AG09319 (cell line): ENCODE results near the gene RGS18.

Source experiments
- DNase-seq: peaks from one replicate; pipeline ENCODE4 v3.0.0-alpha.2; 2010; ENCODE audit warnings: low read depth; ENCODE audit errors: extremely low read depth
- TF ChIP-seq, protein P1 (sequence below): IDR thresholded peaks from 2 replicates; pipeline ENCODE4 v1.5.1; 2011; ENCODE audit warnings: low read depth, mild to moderate bottlenecking, inconsistent platforms, low read length, moderate library complexity

RGS18 gene

DNA sequence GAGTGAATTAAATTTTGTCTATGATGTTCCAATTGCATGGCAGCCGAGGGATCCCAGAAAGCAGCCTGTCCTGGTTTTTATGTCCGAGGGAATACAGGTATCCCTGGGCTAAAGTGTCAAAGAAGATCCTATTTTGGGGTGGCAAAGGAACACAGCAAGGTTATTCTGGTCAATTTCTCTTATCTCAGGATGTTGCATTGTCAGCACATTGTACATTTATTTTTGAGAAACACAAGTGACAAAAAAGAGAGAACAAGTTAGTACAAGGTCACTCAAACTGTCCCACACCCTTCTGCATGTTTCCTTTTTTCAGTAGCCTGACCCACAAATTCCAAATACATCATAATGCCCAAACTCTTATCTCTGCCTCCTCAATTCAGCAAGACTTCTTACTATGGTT, 17.7 kb downstream of the RGS18 start:
- TF ChIP-seq, protein P1, sequence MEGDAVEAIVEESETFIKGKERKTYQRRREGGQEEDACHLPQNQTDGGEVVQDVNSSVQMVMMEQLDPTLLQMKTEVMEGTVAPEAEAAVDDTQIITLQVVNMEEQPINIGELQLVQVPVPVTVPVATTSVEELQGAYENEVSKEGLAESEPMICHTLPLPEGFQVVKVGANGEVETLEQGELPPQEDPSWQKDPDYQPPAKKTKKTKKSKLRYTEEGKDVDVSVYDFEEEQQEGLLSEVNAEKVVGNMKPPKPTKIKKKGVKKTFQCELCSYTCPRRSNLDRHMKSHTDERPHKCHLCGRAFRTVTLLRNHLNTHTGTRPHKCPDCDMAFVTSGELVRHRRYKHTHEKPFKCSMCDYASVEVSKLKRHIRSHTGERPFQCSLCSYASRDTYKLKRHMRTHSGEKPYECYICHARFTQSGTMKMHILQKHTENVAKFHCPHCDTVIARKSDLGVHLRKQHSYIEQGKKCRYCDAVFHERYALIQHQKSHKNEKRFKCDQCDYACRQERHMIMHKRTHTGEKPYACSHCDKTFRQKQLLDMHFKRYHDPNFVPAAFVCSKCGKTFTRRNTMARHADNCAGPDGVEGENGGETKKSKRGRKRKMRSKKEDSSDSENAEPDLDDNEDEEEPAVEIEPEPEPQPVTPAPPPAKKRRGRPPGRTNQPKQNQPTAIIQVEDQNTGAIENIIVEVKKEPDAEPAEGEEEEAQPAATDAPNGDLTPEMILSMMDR: no peak
- DNase-seq: no peak

DNA sequence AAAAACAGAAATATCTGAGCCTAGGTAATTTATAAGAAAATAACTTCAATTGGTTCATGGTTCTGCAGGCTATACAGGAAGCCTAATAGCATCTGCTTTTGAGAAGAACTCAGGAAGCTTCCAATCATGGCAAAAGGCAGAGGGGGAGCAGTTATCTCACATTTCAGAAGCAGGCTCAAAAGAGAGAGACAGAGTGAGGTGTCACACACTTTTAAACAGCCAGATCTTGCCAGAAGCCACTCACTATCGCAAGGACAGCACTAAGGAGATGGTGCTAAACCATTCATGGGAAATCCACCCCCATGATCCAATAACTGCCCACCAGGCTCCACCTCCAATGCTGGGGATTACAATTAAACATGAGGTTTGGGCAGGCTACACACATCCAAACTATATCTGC, 25.5 kb downstream of the RGS18 start:
- TF ChIP-seq, protein P1: no peak
- no peak for DNase-seq

DNA sequence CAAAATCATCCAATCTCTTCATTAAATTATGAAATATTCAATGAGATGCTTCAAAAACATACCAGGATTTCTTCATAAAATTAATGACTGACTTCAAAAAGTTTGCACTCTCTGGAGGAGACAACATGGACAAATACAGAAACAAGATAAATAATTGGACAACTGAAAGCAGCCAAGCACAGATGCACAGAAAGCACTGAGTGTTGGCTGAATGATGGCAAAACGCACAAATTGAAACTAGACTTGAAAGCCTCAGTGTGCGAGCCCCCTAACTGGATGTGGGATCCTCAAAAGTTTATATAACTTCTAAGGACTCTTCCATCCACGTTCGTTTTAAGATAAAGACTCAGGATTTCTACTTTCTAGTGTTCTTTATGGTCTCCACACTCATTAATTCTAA, 27.9 kb downstream of the RGS18 start:
- TF ChIP-seq, protein P1: no peak
- DNase-seq: no peak

DNA sequence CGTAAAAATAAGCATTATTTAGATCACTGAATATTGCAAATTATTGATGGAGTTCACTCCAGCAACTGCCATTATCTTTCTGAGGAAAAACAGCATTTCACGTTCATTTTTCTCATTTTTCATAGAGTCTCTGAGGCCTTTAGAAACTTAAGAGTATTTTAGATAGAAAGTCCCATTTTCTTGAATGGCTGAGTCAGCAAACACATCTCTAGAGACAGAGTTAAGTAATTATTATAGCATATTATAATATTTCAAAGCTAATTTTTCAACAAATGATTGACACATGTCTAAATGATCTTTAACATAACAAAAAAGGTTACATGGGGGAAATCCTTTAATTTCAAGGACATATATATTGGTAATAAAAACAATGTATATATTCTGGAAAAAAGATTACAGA, 31.8 kb downstream of the RGS18 start:
- TF ChIP-seq, protein P1: no peak
- no peak for DNase-seq

DNA sequence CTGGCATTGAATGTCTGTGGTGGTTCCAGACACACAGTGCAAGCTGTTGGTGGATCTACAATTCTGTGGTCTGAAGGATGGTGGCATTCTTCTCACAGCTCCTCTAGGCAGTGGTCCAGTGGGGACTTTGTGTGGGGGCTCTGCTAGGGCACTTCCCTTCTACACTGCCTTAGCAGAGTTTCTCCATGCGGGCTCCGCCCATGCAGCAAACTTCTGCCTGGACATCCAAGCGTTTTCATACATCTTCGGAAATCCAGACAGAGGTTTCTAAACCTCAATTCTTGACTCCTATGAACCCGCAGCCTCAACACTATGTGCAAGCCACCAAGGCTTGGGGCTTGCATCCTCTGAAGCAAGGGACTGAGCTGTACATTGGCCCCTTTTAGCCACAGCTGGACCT, 43.0 kb downstream of the RGS18 start:
- TF ChIP-seq, protein P1: no peak
- no peak for DNase-seq

DNA sequence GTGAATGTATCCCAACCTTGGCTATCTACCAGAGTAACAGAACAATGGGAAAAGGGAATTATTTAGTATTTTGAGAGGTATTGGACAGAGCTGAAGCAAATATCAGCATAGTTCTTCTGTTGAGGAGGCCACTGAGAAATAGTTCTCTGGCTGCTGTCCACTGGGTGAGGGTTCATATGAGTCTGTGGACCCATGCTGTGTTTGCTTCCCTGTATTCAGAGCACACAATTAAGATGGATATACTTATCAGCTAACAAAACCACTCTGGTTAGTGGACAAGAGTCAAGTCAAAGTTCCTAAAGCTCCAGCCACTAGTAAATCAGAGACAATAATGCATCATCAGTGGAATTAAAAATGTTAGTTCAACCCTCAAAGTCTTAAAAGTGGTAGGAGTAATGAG, 66.1 kb downstream of the RGS18 start:
- TF ChIP-seq, protein P1: no peak
- DNase-seq: no peak

DNA sequence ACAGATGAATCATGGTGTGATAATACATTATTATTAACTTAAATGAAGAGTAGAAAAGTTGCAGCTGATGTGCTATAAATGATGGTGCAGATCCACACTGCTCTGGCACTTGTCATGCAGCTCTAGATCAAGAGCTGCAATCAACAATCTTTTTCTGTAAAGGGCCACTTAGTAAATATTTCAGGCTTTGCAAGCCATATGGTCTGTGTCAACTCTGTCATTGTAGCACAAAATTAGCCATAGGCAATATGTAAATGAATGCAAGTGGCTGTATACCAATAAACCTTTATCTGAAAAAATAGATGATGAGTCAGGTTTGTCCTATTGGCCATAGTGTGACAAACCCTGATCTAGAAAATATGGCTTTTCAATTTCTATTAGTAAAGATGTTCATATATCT, 66.6 kb downstream of the RGS18 start:
- DNase-seq: no peak
- TF ChIP-seq, protein P1: no peak
